ENCODE measurements around the gene LRRD1.
"Not testable (repeated sequence)": the region's sequence is repeated elsewhere in the genome, so short reads cannot be mapped to it uniquely, and the experiment has no call there.

The LRRD1 gene

DNA sequence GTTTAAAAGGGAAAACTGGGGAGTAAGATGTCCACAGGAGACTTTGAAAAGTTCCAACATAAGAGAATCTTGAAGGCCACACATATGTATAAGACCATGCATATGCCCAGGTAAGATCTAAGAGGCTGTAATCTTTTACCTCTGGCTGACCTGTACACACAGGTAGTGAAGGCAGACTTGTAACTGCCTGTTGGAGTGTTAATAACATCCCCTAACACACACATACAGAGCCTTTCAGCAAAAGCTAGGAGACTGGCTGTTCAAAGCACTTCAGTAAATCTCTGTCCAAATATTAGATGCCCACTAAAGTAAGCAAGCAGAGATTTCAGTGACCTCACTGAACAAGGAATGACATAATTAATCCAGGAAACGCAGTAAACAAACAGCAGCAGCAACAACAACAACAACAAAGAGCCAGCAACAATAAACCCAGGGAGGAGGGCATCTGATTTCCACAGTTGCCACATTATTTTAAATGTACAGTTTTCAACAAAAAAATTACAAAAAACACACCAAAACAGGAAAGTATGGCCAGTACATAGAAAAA lies 59.7 kb downstream of the LRRD1 start:
- no peaks in the 10 kb centered on the region for H3K9me3 ChIP-seq (ENCODE audit: control insufficient read depth, insufficient read depth, low read length)
- H3K27me3 ChIP-seq (ENCODE audit: control insufficient read depth, insufficient read depth, low read length): no peaks in the 10 kb centered on the region
- H3K36me3 ChIP-seq (ENCODE audit: control insufficient read depth, insufficient read depth, low read length): peaks cover 2% of the 10 kb centered on the region; the same call in 1 of the 2 replicates
- H3K27ac ChIP-seq (ENCODE audit: low read length): no peak overlapping the region
- no peak overlapping the region for H3K4me3 ChIP-seq (ENCODE audit: low read length)
- no peaks in the 10 kb centered on the region for H3K4me1 ChIP-seq (ENCODE audit: control insufficient read depth, insufficient read depth, low read length)
- no peak for DNase-seq (ENCODE audit: low read depth, low spot score)
- WGBS (ENCODE audit: insufficient coverage, insufficient read length): no CpG with 5 or more reads among the region's 1 CpG

- Histone ChIP-seq H3K4me1 (ENCODE audit: control insufficient read depth, insufficient read depth, low read length) (no peaks in the 10 kb centered on the region), H3K36me3 (ENCODE audit: control insufficient read depth, insufficient read depth, low read length) (peaks cover 2% of the 10 kb centered on the region; the same call in 1 of the 2 replicates), H3K9me3 (ENCODE audit: control insufficient read depth, insufficient read depth, low read length) (no peaks in the 10 kb centered on the region), H3K27me3 (ENCODE audit: control insufficient read depth, insufficient read depth, low read length) (no peaks in the 10 kb centered on the region), H3K27ac (ENCODE audit: low read length) (no peak overlapping the region), H3K4me3 (ENCODE audit: low read length) (no peak overlapping the region)
- no CpG with 5 or more reads among the region's 3 CpGs for WGBS (ENCODE audit: insufficient coverage, insufficient read length)
- no peak for DNase-seq (ENCODE audit: low read depth, low spot score)
Observed at GRCh38 chr7:92116949-92117348, 62.0 kb downstream of the LRRD1 start.

DNA sequence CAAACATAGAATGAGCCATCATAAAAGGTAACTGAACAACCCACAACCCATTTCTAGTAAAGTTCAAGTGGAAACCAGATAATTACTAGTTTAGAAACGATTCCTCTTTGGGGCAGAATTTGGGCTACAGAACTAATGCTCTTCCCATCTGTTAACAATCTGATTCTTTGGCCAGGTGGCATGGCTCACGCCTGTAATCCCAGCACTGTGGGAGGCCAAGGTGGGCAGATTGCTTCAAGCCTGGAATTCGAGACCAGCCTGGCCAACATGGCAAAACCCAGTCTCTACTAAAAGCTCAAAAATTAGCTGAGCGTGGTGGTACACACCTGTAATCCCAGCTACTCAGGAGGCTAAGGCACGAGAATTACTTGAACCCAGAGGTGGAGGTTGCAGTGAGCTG lies 63.1 kb downstream of the LRRD1 start:
- no peak for DNase-seq (ENCODE audit: low read depth, low spot score)
- WGBS (ENCODE audit: insufficient coverage, insufficient read length): no CpG with 5 or more reads among the region's 5 CpGs

DNA sequence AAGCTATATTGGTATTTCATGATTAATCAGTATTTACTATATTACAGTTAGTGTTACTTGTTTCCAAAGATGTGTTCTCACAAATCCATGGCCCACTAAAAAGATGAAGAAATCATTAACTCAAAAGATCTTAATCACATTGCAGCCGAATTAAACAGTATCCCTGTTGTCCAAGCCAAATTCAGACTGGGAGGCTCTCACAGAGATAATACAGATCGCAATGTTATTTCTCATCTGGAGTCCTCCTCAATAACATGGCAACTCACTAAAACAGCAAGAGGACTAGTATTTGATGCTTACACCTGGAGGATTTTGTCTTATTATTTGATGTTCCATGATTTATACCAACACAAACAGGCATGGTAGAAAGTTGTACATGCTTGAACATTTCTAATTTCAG lies 68.1 kb downstream of the LRRD1 start:
- no peak for DNase-seq (ENCODE audit: low read depth, low spot score)
- Histone ChIP-seq H3K27ac (ENCODE audit: low read length) (no peak overlapping the region), H3K27me3 (ENCODE audit: control insufficient read depth, insufficient read depth, low read length) (no peaks in the 10 kb centered on the region), H3K4me3 (ENCODE audit: low read length) (no peak overlapping the region), H3K4me1 (ENCODE audit: control insufficient read depth, insufficient read depth, low read length) (no peaks in the 10 kb centered on the region), H3K9me3 (ENCODE audit: control insufficient read depth, insufficient read depth, low read length) (no peaks in the 10 kb centered on the region), H3K36me3 (ENCODE audit: control insufficient read depth, insufficient read depth, low read length) (peaks cover 2% of the 10 kb centered on the region; the same call in 1 of the 2 replicates)
- whole genome bisulfite sequencing (ENCODE audit: insufficient coverage, insufficient read length): no CpG with 5 or more reads among the region's 2 CpGs

More for the DNA sequence above, 63.1 kb downstream of the LRRD1 start:
- H3K9me3 ChIP-seq (ENCODE audit: control insufficient read depth, insufficient read depth, low read length): no peaks in the 10 kb centered on the region
- no peak overlapping the region for H3K4me3 ChIP-seq (ENCODE audit: low read length)
- peaks cover 2% of the 10 kb centered on the region; the same call in 1 of the 2 replicates for H3K36me3 ChIP-seq (ENCODE audit: control insufficient read depth, insufficient read depth, low read length)
- no peaks in the 10 kb centered on the region for H3K4me1 ChIP-seq (ENCODE audit: control insufficient read depth, insufficient read depth, low read length)
- H3K27me3 ChIP-seq (ENCODE audit: control insufficient read depth, insufficient read depth, low read length): no peaks in the 10 kb centered on the region
- no peak overlapping the region for H3K27ac ChIP-seq (ENCODE audit: low read length)

- H3K27me3 ChIP-seq (ENCODE audit: control insufficient read depth, insufficient read depth, low read length): no peaks in the 10 kb centered on the region
- DNase-seq (ENCODE audit: low read depth, low spot score): no peak
- WGBS (ENCODE audit: insufficient coverage, insufficient read length): no CpG with 5 or more reads among the region's 8 CpGs
- H3K9me3 ChIP-seq (ENCODE audit: control insufficient read depth, insufficient read depth, low read length): no peaks in the 10 kb centered on the region
- no peak overlapping the region for H3K27ac ChIP-seq (ENCODE audit: low read length)
- no peaks in the 10 kb centered on the region; the same call in 1 of the 2 replicates for H3K36me3 ChIP-seq (ENCODE audit: control insufficient read depth, insufficient read depth, low read length)
- H3K4me3 ChIP-seq (ENCODE audit: low read length): no peak overlapping the region
- H3K4me1 ChIP-seq (ENCODE audit: control insufficient read depth, insufficient read depth, low read length): no peaks in the 10 kb centered on the region
Observed at GRCh38 chr7:92108821-92109220, 70.1 kb downstream of the LRRD1 start.

GRCh38 chr7:92102862-92103261 lies 76.1 kb downstream of the LRRD1 start:
- not testable (repeated sequence) for H3K36me3 ChIP-seq (ENCODE audit: control insufficient read depth, insufficient read depth, low read length); DNase-seq (ENCODE audit: low read depth, low spot score); H3K27me3 ChIP-seq (ENCODE audit: control insufficient read depth, insufficient read depth, low read length); H3K4me3 ChIP-seq (ENCODE audit: low read length); H3K27ac ChIP-seq (ENCODE audit: low read length); H3K9me3 ChIP-seq (ENCODE audit: control insufficient read depth, insufficient read depth, low read length); H3K4me1 ChIP-seq (ENCODE audit: control insufficient read depth, insufficient read depth, low read length)
- no CpG with 5 or more reads among the region's 5 CpGs for WGBS (ENCODE audit: insufficient coverage, insufficient read length)

GRCh38 chr7:92100534-92100933 lies 78.4 kb downstream of the LRRD1 start:
- Histone ChIP-seq H3K4me3 (ENCODE audit: low read length) (no peak overlapping the region), H3K36me3 (ENCODE audit: control insufficient read depth, insufficient read depth, low read length) (no peaks in the 10 kb centered on the region; the same call in 1 of the 2 replicates), H3K27ac (ENCODE audit: low read length) (no peak overlapping the region), H3K27me3 (ENCODE audit: control insufficient read depth, insufficient read depth, low read length) (no peaks in the 10 kb centered on the region), H3K4me1 (ENCODE audit: control insufficient read depth, insufficient read depth, low read length) (no peaks in the 10 kb centered on the region), H3K9me3 (ENCODE audit: control insufficient read depth, insufficient read depth, low read length) (no peaks in the 10 kb centered on the region)
- DNase-seq (ENCODE audit: low read depth, low spot score): no peak
- no CpG with 5 or more reads among the region's 1 CpG for WGBS (ENCODE audit: insufficient coverage, insufficient read length)

GRCh38 chr7:92095380-92095779 lies 83.6 kb downstream of the LRRD1 start:
- Histone ChIP-seq H3K4me3 (ENCODE audit: low read length) (no peak overlapping the region), H3K36me3 (ENCODE audit: control insufficient read depth, insufficient read depth, low read length) (no peaks in the 10 kb centered on the region; the same call in 1 of the 2 replicates), H3K4me1 (ENCODE audit: control insufficient read depth, insufficient read depth, low read length) (no peaks in the 10 kb centered on the region), H3K27me3 (ENCODE audit: control insufficient read depth, insufficient read depth, low read length) (no peaks in the 10 kb centered on the region), H3K27ac (ENCODE audit: low read length) (no peak overlapping the region), H3K9me3 (ENCODE audit: control insufficient read depth, insufficient read depth, low read length) (no peaks in the 10 kb centered on the region)
- DNase-seq (ENCODE audit: low read depth, low spot score): no peak
- WGBS (ENCODE audit: insufficient coverage, insufficient read length): no CpG with 5 or more reads among the region's 1 CpG
